GM12801 (cell line): ENCODE measurements around the gene SSH2.

ENCODE experiments used
- CTCF ChIP-seq: IDR thresholded peaks from one replicate; pipeline ENCODE4 v1.5.1; 2011; ENCODE audit warnings: control low read depth; ENCODE audit not compliant: insufficient read length; ENCODE audit errors: extremely low read depth

SSH2 gene

DNA sequence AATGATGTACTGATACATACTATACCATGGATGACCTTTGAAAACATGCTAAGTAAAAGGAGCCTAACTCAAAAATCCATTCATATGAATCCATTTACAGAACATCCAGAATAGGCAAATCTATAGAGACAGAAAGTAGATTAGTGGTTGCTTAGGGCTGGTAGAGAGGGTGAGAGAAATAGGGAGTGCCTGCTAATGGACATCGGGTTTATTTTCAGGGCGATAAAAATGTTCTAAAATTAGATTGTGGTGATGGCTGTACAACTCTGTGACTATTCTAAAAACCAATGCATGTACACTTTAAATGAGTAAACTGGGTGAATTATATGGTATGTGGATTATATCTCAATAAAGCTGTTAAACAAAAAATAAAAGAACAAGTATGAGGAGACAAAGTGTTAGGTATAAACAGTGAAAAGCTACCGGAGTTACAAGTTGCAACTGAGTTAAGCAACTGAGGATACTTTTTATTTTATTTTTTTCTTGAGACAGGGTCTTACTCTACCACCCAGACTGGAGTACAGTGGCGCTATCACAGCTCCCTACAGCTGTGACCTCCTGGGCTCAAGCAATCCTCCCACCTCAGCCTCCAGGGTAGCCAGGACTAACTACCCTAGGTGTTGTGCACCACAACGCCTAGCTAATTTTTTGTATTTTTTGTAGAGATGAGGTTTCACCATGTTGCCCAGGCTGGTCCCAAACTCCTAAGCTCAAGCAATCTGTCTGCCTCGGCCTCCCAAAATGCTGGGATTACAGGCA lies 231.8 kb downstream of the SSH2 start:
- no peak for TF ChIP-seq CTCF

- TF ChIP-seq CTCF: no peak
These were observed 232.7 kb downstream of the SSH2 start for GRCh38 chr17:29697371-29697770.

GRCh38 chr17:29694918-29695563 lies 235.0 kb downstream of the SSH2 start:
- no peak for TF ChIP-seq CTCF

GRCh38 chr17:29693751-29694150 lies 236.3 kb downstream of the SSH2 start:
- TF ChIP-seq CTCF: no peak

DNA sequence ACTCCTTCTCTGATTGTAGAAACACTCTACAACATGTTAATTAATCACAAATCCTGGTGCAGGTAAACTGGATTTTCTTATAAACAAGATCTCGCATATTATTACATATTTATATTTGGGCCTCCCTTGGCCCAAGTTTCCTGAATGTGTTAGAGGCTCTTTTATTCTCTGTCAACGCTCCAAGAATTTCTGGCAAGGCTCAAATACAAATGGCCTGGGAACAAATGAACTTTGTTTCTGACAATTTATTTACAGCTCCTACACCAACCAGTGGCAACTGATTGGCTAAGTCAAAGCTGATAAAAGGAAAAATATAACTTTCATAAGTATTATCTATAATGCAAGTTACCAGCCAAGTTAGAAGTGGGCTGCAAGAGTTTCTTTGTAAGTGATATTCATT lies 242.4 kb downstream of the SSH2 start:
- TF ChIP-seq CTCF: no peak

DNA sequence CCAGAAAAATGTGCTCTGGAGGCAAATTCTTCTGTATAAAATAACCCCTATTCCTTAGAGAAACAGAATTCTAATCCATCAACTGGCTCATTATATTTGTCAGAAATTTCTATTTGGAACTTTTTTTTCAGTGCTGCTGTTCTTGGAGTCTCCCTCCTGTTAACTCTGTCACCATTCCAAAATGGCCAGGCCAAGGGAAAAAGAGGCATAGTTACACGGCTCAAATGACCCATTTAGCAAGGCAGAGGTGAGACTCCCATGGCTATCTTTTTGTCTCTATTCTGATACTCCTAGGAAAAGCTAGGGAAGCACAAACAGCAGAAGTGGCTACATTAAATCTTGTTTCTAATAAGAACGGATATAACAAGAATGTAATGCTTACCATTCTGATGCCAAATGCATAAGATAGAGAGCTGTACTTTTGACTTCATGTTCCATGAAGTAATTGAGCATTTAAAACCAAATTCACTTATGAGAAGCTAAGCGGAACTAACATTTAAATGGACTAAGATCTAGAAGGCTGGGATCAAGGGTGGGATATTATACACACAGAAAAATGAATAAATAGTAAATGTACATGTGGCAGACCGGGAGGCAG lies 242.9 kb downstream of the SSH2 start:
- no peak for TF ChIP-seq CTCF

DNA sequence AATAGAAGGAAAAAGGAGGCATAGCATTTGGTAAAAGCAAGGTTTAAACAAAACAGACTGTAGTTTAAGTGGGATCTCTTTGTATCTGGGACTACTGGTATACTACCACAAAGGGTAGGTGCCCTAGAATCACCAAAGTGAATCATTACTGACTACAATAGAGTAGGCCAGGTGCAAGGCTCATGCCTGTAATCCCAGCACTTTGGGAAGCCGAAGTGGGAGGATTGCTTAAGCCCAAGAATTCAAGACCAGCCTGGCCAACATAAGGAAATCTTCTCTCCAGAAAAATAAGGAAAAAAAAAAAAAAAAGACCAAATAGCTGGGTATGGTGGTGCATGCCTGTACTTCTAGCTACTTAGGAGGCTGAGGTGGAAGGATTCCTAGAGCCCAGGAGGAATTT lies 246.5 kb downstream of the SSH2 start:
- no peak for TF ChIP-seq CTCF
